Measurements from ENCODE around the gene ZC3H13. TPM values are rescaled to one million over a fixed set of nuclear protein-coding genes. Genes with fewer than 3 reads are reported as not detected.

Gene ZC3H13
- polyA plus RNA-seq, 1 donor from 2014 or later = 19.5 TPM

DNA sequence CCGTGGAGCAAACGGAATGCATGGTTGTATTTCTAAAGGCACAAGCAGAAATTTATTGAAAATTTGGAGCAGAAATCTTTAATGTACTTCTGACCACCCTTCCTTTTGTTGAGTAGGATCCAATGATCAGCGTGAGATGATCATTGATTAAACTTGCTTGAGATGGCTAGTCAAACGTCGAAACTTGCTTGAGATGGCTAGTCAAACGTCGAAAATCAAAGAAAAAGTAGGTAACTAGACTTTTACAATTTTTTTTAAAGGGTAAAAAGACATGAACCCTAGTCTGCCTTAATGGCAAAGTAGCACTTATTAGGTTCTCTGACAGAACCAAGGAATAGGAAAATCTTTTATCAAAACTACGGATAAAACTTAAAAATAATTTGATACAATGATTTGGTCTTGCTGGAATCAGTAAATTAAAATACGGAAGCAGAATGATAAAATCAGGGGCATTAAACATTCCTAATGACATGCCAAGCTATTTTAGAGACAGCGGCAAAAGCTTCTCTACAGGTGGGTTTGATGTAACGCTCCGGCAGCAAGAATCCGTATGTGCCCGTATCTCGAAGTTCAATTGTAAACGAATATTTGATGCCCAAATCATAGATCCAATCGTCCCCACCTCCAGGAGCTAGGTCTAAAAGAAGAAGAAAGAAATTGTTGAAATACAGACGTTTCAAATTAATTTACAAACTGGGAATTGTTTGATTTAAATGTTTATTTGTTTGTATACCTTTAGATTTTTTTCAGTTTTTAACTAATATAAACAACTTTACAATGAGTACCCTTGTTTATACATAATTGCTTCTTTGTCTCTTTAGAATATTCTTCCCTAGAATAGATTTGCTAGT, 841 bp upstream of the ZC3H13 start:
- Histone ChIP-seq H3K36me3 (ENCODE audit: insufficient read depth, low read length) (no peaks in the 10 kb centered on the region), H3K9me3 (ENCODE audit: low read length) (no peaks in the 10 kb centered on the region), H4K20me1 (ENCODE audit: insufficient read depth) (no peaks in the 10 kb centered on the region), H3K79me2 (replicated peaks; ENCODE audit: insufficient read depth, low read length) (peaks cover 38% of the 10 kb centered on the region), H2AFZ (ENCODE audit: low read depth, low read length) (peak overlapping the region; percentile 88), H3F3A (ENCODE audit: insufficient read depth, low read length, poor library complexity, severe bottlenecking) (no peaks in the 10 kb centered on the region), H3K27ac (ENCODE audit: low read length) (peak overlapping the region; percentile 96), H3K4me2 (ENCODE audit: low read length) (peak overlapping the region; percentile 72), H3K27me3 (ENCODE audit: insufficient read depth, low read depth, low read length) (no peaks in the 10 kb centered on the region), H3K4me3 (ENCODE audit: low read length) (peak overlapping the region; percentile 76), H3K9ac (ENCODE audit: low read length) (peak overlapping the region; percentile 96), H3K9me2 (ENCODE audit: insufficient read depth, low read length) (no peaks in the 10 kb centered on the region)
- TF ChIP-seq EP300 (conservative IDR thresholded peaks at IDR 0.05; ENCODE audit: poor library complexity, severe bottlenecking) (no peak), MXI1 (conservative IDR thresholded peaks at IDR 0.05; ENCODE audit: poor library complexity, severe bottlenecking) (no peak), SMC3 (conservative IDR thresholded peaks at IDR 0.05; ENCODE audit: poor library complexity) (no peak), EZH2 (IDR thresholded peaks at IDR 0.05; ENCODE audit: borderline replicate concordance, insufficient read depth, low read length, poor library complexity, severe bottlenecking) (no peak), CTCF (IDR thresholded peaks at IDR 0.05; ENCODE audit: poor library complexity, severe bottlenecking) (no peak), POLR2AphosphoS5 (IDR thresholded peaks at IDR 0.05) (no peak), RAD21 (conservative IDR thresholded peaks at IDR 0.05) (no peak), TAF1 (IDR thresholded peaks at IDR 0.05; ENCODE audit: low read depth) (no peak)
- TF ChIP-seq, protein P1, sequence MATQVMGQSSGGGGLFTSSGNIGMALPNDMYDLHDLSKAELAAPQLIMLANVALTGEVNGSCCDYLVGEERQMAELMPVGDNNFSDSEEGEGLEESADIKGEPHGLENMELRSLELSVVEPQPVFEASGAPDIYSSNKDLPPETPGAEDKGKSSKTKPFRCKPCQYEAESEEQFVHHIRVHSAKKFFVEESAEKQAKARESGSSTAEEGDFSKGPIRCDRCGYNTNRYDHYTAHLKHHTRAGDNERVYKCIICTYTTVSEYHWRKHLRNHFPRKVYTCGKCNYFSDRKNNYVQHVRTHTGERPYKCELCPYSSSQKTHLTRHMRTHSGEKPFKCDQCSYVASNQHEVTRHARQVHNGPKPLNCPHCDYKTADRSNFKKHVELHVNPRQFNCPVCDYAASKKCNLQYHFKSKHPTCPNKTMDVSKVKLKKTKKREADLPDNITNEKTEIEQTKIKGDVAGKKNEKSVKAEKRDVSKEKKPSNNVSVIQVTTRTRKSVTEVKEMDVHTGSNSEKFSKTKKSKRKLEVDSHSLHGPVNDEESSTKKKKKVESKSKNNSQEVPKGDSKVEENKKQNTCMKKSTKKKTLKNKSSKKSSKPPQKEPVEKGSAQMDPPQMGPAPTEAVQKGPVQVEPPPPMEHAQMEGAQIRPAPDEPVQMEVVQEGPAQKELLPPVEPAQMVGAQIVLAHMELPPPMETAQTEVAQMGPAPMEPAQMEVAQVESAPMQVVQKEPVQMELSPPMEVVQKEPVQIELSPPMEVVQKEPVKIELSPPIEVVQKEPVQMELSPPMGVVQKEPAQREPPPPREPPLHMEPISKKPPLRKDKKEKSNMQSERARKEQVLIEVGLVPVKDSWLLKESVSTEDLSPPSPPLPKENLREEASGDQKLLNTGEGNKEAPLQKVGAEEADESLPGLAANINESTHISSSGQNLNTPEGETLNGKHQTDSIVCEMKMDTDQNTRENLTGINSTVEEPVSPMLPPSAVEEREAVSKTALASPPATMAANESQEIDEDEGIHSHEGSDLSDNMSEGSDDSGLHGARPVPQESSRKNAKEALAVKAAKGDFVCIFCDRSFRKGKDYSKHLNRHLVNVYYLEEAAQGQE (IDR thresholded peaks at IDR 0.05; ENCODE audit: borderline replicate concordance) = no peak

GRCh38 chr13:46051968-46052318, 603 bp downstream of the ZC3H13 start:
- H4K20me1 ChIP-seq (ENCODE audit: insufficient read depth) = no peaks in the 10 kb centered on the region
- H3K27ac ChIP-seq (ENCODE audit: low read length) = peak overlapping the region; percentile 96
- peaks cover 50% of the 10 kb centered on the region for H3K79me2 ChIP-seq (replicated peaks; ENCODE audit: insufficient read depth, low read length)
- peak overlapping the region; percentile 42 for H3K4me2 ChIP-seq (ENCODE audit: low read length)
- H3K36me3 ChIP-seq (ENCODE audit: insufficient read depth, low read length) = no peaks in the 10 kb centered on the region
- peak overlapping the region; percentile 76 for H3K4me3 ChIP-seq (ENCODE audit: low read length)
- TF ChIP-seq, protein P1 (IDR thresholded peaks at IDR 0.05; ENCODE audit: borderline replicate concordance) = no peak
- no peak for TF ChIP-seq EZH2 (IDR thresholded peaks at IDR 0.05; ENCODE audit: borderline replicate concordance, insufficient read depth, low read length, poor library complexity, severe bottlenecking)
- TF ChIP-seq CTCF (IDR thresholded peaks at IDR 0.05; ENCODE audit: poor library complexity, severe bottlenecking) = no peak
- TF ChIP-seq POLR2AphosphoS5 (IDR thresholded peaks at IDR 0.05) = no peak
- no peak for TF ChIP-seq MXI1 (conservative IDR thresholded peaks at IDR 0.05; ENCODE audit: poor library complexity, severe bottlenecking)
- TF ChIP-seq TAF1 (IDR thresholded peaks at IDR 0.05; ENCODE audit: low read depth) = no peak
- no peaks in the 10 kb centered on the region for H3K27me3 ChIP-seq (ENCODE audit: insufficient read depth, low read depth, low read length)
- no peaks in the 10 kb centered on the region for H3K9me3 ChIP-seq (ENCODE audit: low read length)
- H3K9ac ChIP-seq (ENCODE audit: low read length) = peak overlapping the region; percentile 96
- no peaks in the 10 kb centered on the region for H3F3A ChIP-seq (ENCODE audit: insufficient read depth, low read length, poor library complexity, severe bottlenecking)
- no peaks in the 10 kb centered on the region for H3K9me2 ChIP-seq (ENCODE audit: insufficient read depth, low read length)
- peak overlapping the region; percentile 92 for H2AFZ ChIP-seq (ENCODE audit: low read depth, low read length)
